ENCODE measurements around the gene MEX3D. TPM values are rescaled to one million over a fixed set of nuclear protein-coding genes. Genes with fewer than 3 reads are reported as not detected.

Gene MEX3D
- total and polyA plus RNA-seq, 2 experiments from 2014 or later: 12.4 to 94.9 TPM

- DNase-seq (ENCODE audit: low spot score) (no peak), ATAC-seq (no peak)
- Histone ChIP-seq H3K27ac (ENCODE audit: low read depth) (no peak overlapping the region), H3K27me3 (ENCODE audit: insufficient read depth) (no peaks in the 10 kb centered on the region), H4K20me1 (replicated peaks; ENCODE audit: insufficient read depth) (peaks cover 9% of the 10 kb centered on the region), H3K4me2 (no peak overlapping the region), H3K4me3 (no peak overlapping the region), H3K4me1 (ENCODE audit: insufficient read depth) (no peaks in the 10 kb centered on the region), H3F3A (replicated peaks; ENCODE audit: low read depth) (no peaks in the 10 kb centered on the region), H2AFZ (no peak overlapping the region), H3K9me2 (ENCODE audit: insufficient read depth) (no peaks in the 10 kb centered on the region), H3K79me2 (replicated peaks; ENCODE audit: insufficient read depth) (no peaks in the 10 kb centered on the region), H3K36me3 (ENCODE audit: insufficient read depth) (no peaks in the 10 kb centered on the region; the same call in 1 of the 2 replicates)
- Mint-ChIP-seq H3K9me3 (no peaks in the 10 kb centered on the region), H3K27me3 (ENCODE audit: insufficient read depth, low read depth, poor library complexity) (peaks cover 17% of the 10 kb centered on the region), H3K4me1 (no peaks in the 10 kb centered on the region), H3K36me3 (ENCODE audit: low read depth) (peaks cover 36% of the 10 kb centered on the region), H3K4me3 (no peak overlapping the region), H3K27ac (no peak overlapping the region)
- TF ChIP-seq NANOG (IDR thresholded peaks at IDR 0.05; ENCODE audit: borderline replicate concordance): no peak
- TF ChIP-seq, protein P1, sequence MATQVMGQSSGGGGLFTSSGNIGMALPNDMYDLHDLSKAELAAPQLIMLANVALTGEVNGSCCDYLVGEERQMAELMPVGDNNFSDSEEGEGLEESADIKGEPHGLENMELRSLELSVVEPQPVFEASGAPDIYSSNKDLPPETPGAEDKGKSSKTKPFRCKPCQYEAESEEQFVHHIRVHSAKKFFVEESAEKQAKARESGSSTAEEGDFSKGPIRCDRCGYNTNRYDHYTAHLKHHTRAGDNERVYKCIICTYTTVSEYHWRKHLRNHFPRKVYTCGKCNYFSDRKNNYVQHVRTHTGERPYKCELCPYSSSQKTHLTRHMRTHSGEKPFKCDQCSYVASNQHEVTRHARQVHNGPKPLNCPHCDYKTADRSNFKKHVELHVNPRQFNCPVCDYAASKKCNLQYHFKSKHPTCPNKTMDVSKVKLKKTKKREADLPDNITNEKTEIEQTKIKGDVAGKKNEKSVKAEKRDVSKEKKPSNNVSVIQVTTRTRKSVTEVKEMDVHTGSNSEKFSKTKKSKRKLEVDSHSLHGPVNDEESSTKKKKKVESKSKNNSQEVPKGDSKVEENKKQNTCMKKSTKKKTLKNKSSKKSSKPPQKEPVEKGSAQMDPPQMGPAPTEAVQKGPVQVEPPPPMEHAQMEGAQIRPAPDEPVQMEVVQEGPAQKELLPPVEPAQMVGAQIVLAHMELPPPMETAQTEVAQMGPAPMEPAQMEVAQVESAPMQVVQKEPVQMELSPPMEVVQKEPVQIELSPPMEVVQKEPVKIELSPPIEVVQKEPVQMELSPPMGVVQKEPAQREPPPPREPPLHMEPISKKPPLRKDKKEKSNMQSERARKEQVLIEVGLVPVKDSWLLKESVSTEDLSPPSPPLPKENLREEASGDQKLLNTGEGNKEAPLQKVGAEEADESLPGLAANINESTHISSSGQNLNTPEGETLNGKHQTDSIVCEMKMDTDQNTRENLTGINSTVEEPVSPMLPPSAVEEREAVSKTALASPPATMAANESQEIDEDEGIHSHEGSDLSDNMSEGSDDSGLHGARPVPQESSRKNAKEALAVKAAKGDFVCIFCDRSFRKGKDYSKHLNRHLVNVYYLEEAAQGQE (IDR thresholded peaks at IDR 0.05; ENCODE audit: unreplicated experiment): no peak
- no peak for TF ChIP-seq CTCF (conservative IDR thresholded peaks at IDR 0.05; ENCODE audit: low read depth in 2 of 2)
- TF ChIP-seq ZNF331 (CRISPR knock-in tag; IDR thresholded peaks at IDR 0.05; ENCODE audit: low read depth): no peak
- TF ChIP-seq, protein P2, sequence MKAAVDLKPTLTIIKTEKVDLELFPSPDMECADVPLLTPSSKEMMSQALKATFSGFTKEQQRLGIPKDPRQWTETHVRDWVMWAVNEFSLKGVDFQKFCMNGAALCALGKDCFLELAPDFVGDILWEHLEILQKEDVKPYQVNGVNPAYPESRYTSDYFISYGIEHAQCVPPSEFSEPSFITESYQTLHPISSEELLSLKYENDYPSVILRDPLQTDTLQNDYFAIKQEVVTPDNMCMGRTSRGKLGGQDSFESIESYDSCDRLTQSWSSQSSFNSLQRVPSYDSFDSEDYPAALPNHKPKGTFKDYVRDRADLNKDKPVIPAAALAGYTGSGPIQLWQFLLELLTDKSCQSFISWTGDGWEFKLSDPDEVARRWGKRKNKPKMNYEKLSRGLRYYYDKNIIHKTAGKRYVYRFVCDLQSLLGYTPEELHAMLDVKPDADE (IDR thresholded peaks at IDR 0.05): no peak
- TF ChIP-seq STAT1 (IDR thresholded peaks at IDR 0.05; ENCODE audit: unreplicated experiment): no peak
- TF ChIP-seq POLR2AphosphoS5 (IDR thresholded peaks at IDR 0.05; ENCODE audit: low read depth): no peak
- TF ChIP-seq JUNB (IDR thresholded peaks at IDR 0.05; ENCODE audit: unreplicated experiment): no peak
Measured at GRCh38 chr19:1577090-1577928, 9.2 kb upstream of the MEX3D start.
